Fibroblast of lung (primary cell): ENCODE data around the gene TIGD1. TPM values are rescaled to one million over a fixed set of nuclear protein-coding genes. Genes with fewer than 3 reads are reported as not detected.

Source experiments
- DNase-seq, 2 donors: peaks; one replicate each; pipeline versions ENCODE4 v3.0.0 to v3.0.0-alpha.2; 2010; ENCODE audit warnings: low read depth in 2 of 2
- H2AFZ ChIP-seq: 2 replicates; pipeline ENCODE4 v1.5.1; 2012; ENCODE audit warnings: low read length, control low read depth, inconsistent platforms
- H3K27ac ChIP-seq: 2 replicates; pipeline ENCODE4 v1.5.1; 2011; ENCODE audit warnings: low read length, control low read depth; ENCODE audit not compliant: insufficient read depth
- H3K27me3 ChIP-seq: 2 replicates; pipeline ENCODE4 v1.5.1; 2011; ENCODE audit warnings: mild to moderate bottlenecking, low read length; ENCODE audit not compliant: control insufficient read depth, insufficient read depth
- H3K36me3 ChIP-seq: 2 replicates; pipeline ENCODE4 v1.5.1; 2011; ENCODE audit warnings: low read length; ENCODE audit not compliant: control insufficient read depth, insufficient read depth
- H3K4me1 ChIP-seq: 2 replicates; pipeline ENCODE4 v1.5.1; 2011; ENCODE audit warnings: low read length; ENCODE audit not compliant: control insufficient read depth, insufficient read depth; ENCODE audit errors: extremely low read depth
- H3K4me2 ChIP-seq: 2 replicates; pipeline ENCODE4 v1.5.1; 2011; ENCODE audit warnings: low read length, control low read depth; ENCODE audit not compliant: insufficient read depth; ENCODE audit errors: extremely low read depth
- H3K4me3 ChIP-seq, 4 experiments: fragments of 200-600 bp in 1 of 4; sonication (generic) in 1 of 4; replicated peaks in 1 of 4; 2 replicates each; pipeline ENCODE4 v1.5.1; 2011 to 2016; ENCODE audit warnings: low read length in 4 of 4, low read depth in 3 of 4, mild to moderate bottlenecking in 3 of 4, control low read depth in 2 of 4, inconsistent platforms in 1 of 4, mixed read lengths in 1 of 4; ENCODE audit not compliant: insufficient read depth in 1 of 4; ENCODE audit errors: control extremely low read depth in 1 of 4
- H3K79me2 ChIP-seq: 2 replicates; pipeline ENCODE4 v1.5.1; 2012; ENCODE audit warnings: mild to moderate bottlenecking, low read length, inconsistent platforms; ENCODE audit not compliant: control insufficient read depth, insufficient read depth
- H3K9ac ChIP-seq: 2 replicates; pipeline ENCODE4 v1.5.1; 2011; ENCODE audit warnings: mild to moderate bottlenecking, low read length, control low read depth; ENCODE audit not compliant: insufficient read depth
- H3K9me3 ChIP-seq: 2 replicates; pipeline ENCODE4 v1.5.1; 2012; ENCODE audit warnings: low read depth, low read length; ENCODE audit not compliant: control insufficient read depth, insufficient read depth
- H4K20me1 ChIP-seq: 2 replicates; pipeline ENCODE4 v1.5.1; 2011; ENCODE audit warnings: low read length; ENCODE audit not compliant: control insufficient read depth, insufficient read depth; ENCODE audit errors: extremely low read depth
- CTCF ChIP-seq, 2 donors: IDR thresholded peaks in 1 of 2; conservative IDR thresholded peaks in 1 of 2; 1 replicate in 1 of 2; 2 replicates in 1 of 2; pipeline ENCODE4 v1.5.1; 2011 to 2012; ENCODE audit warnings: low read length in 2 of 2, control low read depth in 1 of 2, inconsistent platforms in 1 of 2, low read depth in 1 of 2, mild to moderate bottlenecking in 1 of 2
- EZH2 ChIP-seq: IDR thresholded peaks from 2 replicates; pipeline ENCODE4 v1.5.1; 2012; ENCODE audit warnings: low read length, control low read depth, mild to moderate bottlenecking; ENCODE audit errors: missing control alignments
- polyA plus RNA-seq, 2 donors: library from polyadenylated mRNA; depleted of rRNA in 1 of 2; stranded (reverse) in 1 of 2; unstranded in 1 of 2; fragments of >200 nt; gene quantifications; 2 replicates each; pipeline ENCODE4 v1.2.1, GENCODE V29; 2011 to 2012; ENCODE audit warnings: missing spikeins in 1 of 2
- total RNA-seq: library from RNA; depleted of rRNA; stranded (reverse); fragments of >200 nt; gene quantifications from 2 replicates; pipeline ENCODE4 v1.2.1, GENCODE V29; 2014

Gene TIGD1
- total and polyA plus RNA-seq, 2 donors (not counting 1 experiment from before 2014, with no cell fraction given) = 2.5 to 4.0 TPM

- Histone ChIP-seq H3K36me3 (no peaks in the 10 kb centered on the region), H3K27ac (no peak overlapping the region), H3K27me3 (no peaks in the 10 kb centered on the region), H3K79me2 (no peaks in the 10 kb centered on the region), H4K20me1 (no peaks in the 10 kb centered on the region), H3K4me2 (no peak overlapping the region), H3K4me1 (no peaks in the 10 kb centered on the region), H2AFZ (no peak overlapping the region), H3K9me3 (no peaks in the 10 kb centered on the region), H3K9ac (no peak overlapping the region), H3K4me3 (no peak overlapping the region)
- no peak for DNase-seq
- TF ChIP-seq CTCF (conservative IDR thresholded peaks at IDR 0.05 in 1 of 2, IDR thresholded peaks at IDR 0.05 in 1 of 2; ENCODE audit: low read depth in 1 of 2, low read length in 2 of 2) (no peak), EZH2 (no peak)
These were observed 17.9 kb downstream of the TIGD1 start for GRCh38 chr2:232532419-232532818.

GRCh38 chr2:232530626-232531260 lies 19.6 kb downstream of the TIGD1 start:
- no peak overlapping the region for H3K27ac ChIP-seq
- no peak overlapping the region for H3K4me2 ChIP-seq
- H3K9ac ChIP-seq = no peak overlapping the region
- H3K27me3 ChIP-seq = no peaks in the 10 kb centered on the region
- TF ChIP-seq CTCF (conservative IDR thresholded peaks at IDR 0.05 in 1 of 2, IDR thresholded peaks at IDR 0.05 in 1 of 2; ENCODE audit: low read depth in 1 of 2, low read length in 2 of 2) = no peak
- no peak for TF ChIP-seq EZH2
- H2AFZ ChIP-seq = no peak overlapping the region
- no peaks in the 10 kb centered on the region for H3K36me3 ChIP-seq
- no peaks in the 10 kb centered on the region for H3K79me2 ChIP-seq
- DNase-seq = no peak
- no peaks in the 10 kb centered on the region for H3K9me3 ChIP-seq
- no peaks in the 10 kb centered on the region for H3K4me1 ChIP-seq
- no peaks in the 10 kb centered on the region for H4K20me1 ChIP-seq
- H3K4me3 ChIP-seq = no peak overlapping the region

- no peaks in the 10 kb centered on the region for H4K20me1 ChIP-seq
- H3K27me3 ChIP-seq = no peaks in the 10 kb centered on the region
- no peak overlapping the region for H3K4me2 ChIP-seq
- H3K27ac ChIP-seq = no peak overlapping the region
- no peak overlapping the region for H2AFZ ChIP-seq
- no peak overlapping the region for H3K4me3 ChIP-seq
- H3K9ac ChIP-seq = no peak overlapping the region
- no peaks in the 10 kb centered on the region for H3K36me3 ChIP-seq
- no peaks in the 10 kb centered on the region for H3K4me1 ChIP-seq
- H3K79me2 ChIP-seq = no peaks in the 10 kb centered on the region
- no peaks in the 10 kb centered on the region for H3K9me3 ChIP-seq
- no peak for DNase-seq
- TF ChIP-seq EZH2 (no peak), CTCF (conservative IDR thresholded peaks at IDR 0.05 in 1 of 2, IDR thresholded peaks at IDR 0.05 in 1 of 2; ENCODE audit: low read depth in 1 of 2, low read length in 2 of 2) (no peak)
These were observed 20.4 kb downstream of the TIGD1 start for GRCh38 chr2:232529806-232530547.
